ENCODE data around the gene DIAPH3.

- TF ChIP-seq CTCF (IDR thresholded peaks at IDR 0.05) (peak in 1 of 6 experiments; percentile 2), POLR2A (IDR thresholded peaks at IDR 0.05) (no peak)
These were observed 634 bp upstream of the DIAPH3 start for GRCh38 chr13:60164234-60164889.
